ENCODE measurements around the gene OPCML.
A peak's percentile ranks its signal among the peaks of the same experiment; 100 is the strongest.

OPCML gene

DNA sequence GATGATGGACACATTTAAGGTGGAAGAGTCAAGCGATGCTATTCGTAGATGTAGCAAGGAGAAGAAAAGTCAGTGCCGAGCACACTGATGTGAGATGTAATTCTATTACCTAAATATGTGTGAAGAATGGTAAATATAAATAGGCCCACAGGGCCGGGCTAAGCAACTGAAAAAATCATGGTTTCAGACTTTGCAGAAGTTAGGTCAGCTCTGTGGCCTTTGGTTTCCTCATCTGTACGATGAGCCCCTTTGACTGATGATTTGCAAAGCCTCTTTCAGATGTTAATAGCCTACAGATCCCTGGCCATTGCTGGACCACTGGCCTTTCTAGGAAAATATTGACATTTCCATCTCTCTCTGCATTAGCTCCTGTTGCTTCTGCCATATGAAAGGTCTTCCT, 570.8 kb downstream of the OPCML start:
- Histone ChIP-seq H3K27ac (no peak overlapping the region), H3K36me3 (replicated peaks) (no peaks in the 10 kb centered on the region), H3K4me3 (ENCODE audit: low read depth, low read length) (no peak overlapping the region), H3K27me3 (replicated peaks) (no peaks in the 10 kb centered on the region)
- in situ Hi-C loops (cut with HindIII; ENCODE audit: low pct_ligation_motif_present, low sequenced_read_pairs), result no loop called here
- TF ChIP-seq, protein P1, sequence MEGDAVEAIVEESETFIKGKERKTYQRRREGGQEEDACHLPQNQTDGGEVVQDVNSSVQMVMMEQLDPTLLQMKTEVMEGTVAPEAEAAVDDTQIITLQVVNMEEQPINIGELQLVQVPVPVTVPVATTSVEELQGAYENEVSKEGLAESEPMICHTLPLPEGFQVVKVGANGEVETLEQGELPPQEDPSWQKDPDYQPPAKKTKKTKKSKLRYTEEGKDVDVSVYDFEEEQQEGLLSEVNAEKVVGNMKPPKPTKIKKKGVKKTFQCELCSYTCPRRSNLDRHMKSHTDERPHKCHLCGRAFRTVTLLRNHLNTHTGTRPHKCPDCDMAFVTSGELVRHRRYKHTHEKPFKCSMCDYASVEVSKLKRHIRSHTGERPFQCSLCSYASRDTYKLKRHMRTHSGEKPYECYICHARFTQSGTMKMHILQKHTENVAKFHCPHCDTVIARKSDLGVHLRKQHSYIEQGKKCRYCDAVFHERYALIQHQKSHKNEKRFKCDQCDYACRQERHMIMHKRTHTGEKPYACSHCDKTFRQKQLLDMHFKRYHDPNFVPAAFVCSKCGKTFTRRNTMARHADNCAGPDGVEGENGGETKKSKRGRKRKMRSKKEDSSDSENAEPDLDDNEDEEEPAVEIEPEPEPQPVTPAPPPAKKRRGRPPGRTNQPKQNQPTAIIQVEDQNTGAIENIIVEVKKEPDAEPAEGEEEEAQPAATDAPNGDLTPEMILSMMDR (IDR thresholded peaks at IDR 0.05; ENCODE audit: low read depth, low read length, missing control alignments), result no peak
- DNase-seq, result no peak

DNA sequence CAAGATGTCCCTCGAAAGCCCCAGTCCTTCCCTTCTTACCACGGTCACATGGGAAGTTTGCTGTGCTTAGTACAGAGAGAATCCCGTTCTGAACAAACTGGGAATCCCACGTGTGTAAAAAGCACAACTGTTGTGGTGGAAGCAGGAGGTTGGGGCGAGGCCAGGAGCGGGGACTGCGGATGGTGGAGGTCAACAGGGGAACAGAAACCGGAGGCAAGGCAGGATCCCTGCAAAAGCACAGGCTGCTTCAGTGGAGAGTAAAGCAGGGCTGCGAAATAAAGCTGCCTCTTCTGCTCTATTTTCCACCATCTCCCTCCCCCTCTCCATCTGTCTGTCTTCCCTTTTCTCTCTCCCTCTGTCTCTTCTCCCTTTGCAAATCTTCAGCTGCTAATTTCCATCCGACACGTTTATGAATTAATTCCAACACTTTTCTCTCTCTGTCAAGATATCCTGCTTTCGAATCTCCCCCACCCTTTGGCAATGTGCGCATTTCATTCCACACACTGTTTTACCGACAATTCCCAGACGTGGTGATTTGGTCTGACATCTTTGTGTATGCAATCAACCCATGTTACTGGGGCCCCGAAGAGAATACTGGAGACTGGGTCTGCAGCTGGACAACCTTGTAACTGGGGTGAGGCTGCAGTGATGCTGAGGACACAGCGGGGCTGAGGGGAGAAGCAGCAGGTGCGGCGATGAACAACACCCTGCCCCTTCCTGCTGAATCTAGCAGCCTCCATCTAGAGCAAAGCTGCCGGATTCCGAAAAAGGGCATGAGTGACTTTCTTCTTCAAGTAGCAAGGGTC, 571.8 kb downstream of the OPCML start:
- Histone ChIP-seq H3K27ac (no peak overlapping the region), H3K36me3 (replicated peaks) (no peaks in the 10 kb centered on the region), H3K4me3 (ENCODE audit: low read depth, low read length) (no peak overlapping the region), H3K27me3 (replicated peaks) (no peaks in the 10 kb centered on the region)
- TF ChIP-seq, protein P1 (IDR thresholded peaks at IDR 0.05; ENCODE audit: low read depth, low read length, missing control alignments), result no peak
- no peak for DNase-seq
- in situ Hi-C loops (cut with HindIII; ENCODE audit: low pct_ligation_motif_present, low sequenced_read_pairs), result no loop called here

DNA sequence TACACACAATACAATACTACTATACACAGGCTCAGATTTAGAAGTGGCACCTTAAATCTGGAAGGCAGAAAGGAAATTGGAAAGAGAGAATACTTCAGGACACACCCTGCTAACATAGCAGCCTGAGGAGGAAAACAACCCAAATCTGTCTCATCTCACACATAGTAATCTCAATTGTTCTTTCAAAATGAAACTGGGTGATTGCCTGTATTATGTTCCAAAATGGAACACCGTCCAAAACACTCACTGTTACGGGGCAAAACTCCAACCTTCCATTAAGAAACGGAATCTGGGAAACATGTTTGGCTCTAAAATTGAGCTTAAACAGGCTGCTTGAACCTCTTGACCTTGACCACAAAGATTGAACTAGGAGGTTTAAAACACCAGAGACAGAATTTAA, 572.6 kb downstream of the OPCML start:
- TF ChIP-seq, protein P1 (IDR thresholded peaks at IDR 0.05; ENCODE audit: low read depth, low read length, missing control alignments), result no peak
- no peak for DNase-seq
- no peak overlapping the region for H3K27ac ChIP-seq
- no peaks in the 10 kb centered on the region for H3K27me3 ChIP-seq (replicated peaks)
- H3K36me3 ChIP-seq (replicated peaks), result no peaks in the 10 kb centered on the region
- no peak overlapping the region for H3K4me3 ChIP-seq (ENCODE audit: low read depth, low read length)
- in situ Hi-C loops (cut with HindIII; ENCODE audit: low pct_ligation_motif_present, low sequenced_read_pairs), result no loop called here

DNA sequence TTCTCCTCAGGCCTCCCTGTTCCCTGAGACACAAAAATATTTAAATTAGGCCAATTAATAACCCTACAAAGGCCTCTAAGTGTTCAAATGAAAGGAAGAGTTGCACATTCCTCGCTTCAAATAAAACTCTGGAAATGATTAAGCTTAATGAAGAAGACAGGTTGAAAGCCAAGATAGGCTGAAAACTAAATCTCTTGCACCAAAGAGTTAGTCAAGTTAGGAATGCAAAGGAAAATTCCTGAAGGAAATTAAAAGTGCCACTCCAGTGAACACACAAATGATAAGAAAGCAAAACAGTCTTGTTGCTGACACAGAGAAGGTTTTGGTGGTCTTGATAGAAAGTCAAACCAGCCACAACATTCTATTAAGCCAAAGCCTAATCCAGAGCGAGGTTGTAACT, 574.4 kb downstream of the OPCML start:
- DNase-seq, result no peak
- H3K36me3 ChIP-seq (replicated peaks), result no peaks in the 10 kb centered on the region
- TF ChIP-seq, protein P1 (IDR thresholded peaks at IDR 0.05; ENCODE audit: low read depth, low read length, missing control alignments), result no peak
- no peak overlapping the region for H3K27ac ChIP-seq
- H3K27me3 ChIP-seq (replicated peaks), result no peaks in the 10 kb centered on the region
- in situ Hi-C loops (cut with HindIII; ENCODE audit: low pct_ligation_motif_present, low sequenced_read_pairs), result no loop called here
- no peak overlapping the region for H3K4me3 ChIP-seq (ENCODE audit: low read depth, low read length)

DNA sequence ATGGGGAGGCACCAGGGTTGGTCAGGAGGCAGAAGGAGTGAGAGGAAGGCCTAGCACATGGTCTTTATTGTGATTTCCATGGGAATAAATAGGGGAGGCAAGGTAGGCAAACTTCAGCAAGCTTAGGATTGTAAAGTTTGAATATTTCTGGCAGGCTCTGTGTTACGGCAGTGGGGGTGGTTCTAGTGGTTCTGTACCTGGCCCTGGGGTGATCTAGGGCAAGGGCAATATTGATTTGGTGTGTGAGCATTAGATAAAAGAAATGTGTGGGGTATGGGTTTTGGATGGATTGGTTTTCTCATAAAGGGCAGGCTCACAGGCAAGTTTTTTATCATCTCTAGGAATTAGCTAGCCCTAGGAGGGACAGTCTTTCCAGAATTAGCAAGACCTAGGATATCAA, 584.0 kb downstream of the OPCML start:
- Histone ChIP-seq H3K36me3 (replicated peaks) (no peaks in the 10 kb centered on the region), H3K27ac (no peak overlapping the region), H3K27me3 (replicated peaks) (no peaks in the 10 kb centered on the region), H3K4me3 (ENCODE audit: low read depth, low read length) (no peak overlapping the region)
- DNase-seq, result no peak
- TF ChIP-seq, protein P1 (IDR thresholded peaks at IDR 0.05; ENCODE audit: low read depth, low read length, missing control alignments), result no peak
- in situ Hi-C loops (cut with HindIII; ENCODE audit: low pct_ligation_motif_present, low sequenced_read_pairs), result no loop called here

DNA sequence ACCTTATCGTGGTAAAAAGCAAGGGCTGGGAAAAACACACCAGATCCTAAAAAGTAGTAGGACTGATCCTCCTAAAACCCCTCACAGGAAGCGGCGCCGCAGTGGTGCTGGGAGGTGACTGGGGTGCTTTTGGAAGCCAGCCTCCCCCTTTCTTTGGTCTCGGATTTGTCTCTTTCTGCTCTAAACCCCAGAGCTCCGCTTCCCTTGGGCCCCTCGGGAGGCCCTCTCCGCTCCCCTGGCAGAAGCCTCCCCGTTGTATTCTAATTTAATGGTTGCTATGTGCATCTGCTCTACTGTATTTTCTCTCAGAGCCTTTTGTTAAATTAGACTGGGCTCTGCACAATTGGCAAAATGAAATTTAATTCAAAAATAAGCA, 587.7 kb downstream of the OPCML start:
- Histone ChIP-seq H3K36me3 (replicated peaks) (no peaks in the 10 kb centered on the region), H3K27ac (no peak overlapping the region), H3K27me3 (replicated peaks) (no peaks in the 10 kb centered on the region), H3K4me3 (ENCODE audit: low read depth, low read length) (peak overlapping the region; percentile 47)
- DNase-seq, result no peak
- TF ChIP-seq, protein P1 (IDR thresholded peaks at IDR 0.05; ENCODE audit: low read depth, low read length, missing control alignments), result no peak
- in situ Hi-C loops (cut with HindIII; ENCODE audit: low pct_ligation_motif_present, low sequenced_read_pairs), result no loop called here
